GM19395 (cell line): ENCODE results near the gene ALS2.
"Not testable (repeated sequence)": the region's sequence is repeated elsewhere in the genome, so short reads cannot be mapped to it uniquely, and the experiment has no call there.

ENCODE experiments used
- ATAC-seq: cut with Tn5 transposase; IDR thresholded peaks from one replicate; pipeline ENCODE4 v1.9.1; 2021; ENCODE audit warnings: mild to moderate bottlenecking, moderate library complexity; ENCODE audit not compliant: unreplicated experiment

Gene ALS2

DNA sequence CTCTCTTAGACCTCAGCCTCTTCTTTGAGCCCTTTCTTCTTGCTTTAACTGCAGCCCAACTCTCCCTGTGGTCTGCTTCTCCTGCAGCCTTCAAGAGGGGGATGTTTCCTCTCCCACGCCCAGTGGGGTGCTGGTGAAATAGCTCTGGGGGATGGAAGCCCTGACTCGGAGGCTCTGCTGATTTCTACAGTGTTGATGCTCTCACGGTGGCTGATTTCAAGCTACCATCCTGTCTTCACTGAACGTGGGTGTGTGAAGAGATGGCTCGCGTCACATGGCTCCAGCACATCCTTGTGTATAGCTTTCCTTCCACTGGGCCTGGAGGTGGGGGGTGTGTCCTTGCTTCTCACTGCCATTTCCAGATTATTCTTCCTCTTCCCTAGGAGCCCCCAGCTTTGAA is 102.3 kb downstream of the ALS2 start:
- ATAC-seq, result no peak

DNA sequence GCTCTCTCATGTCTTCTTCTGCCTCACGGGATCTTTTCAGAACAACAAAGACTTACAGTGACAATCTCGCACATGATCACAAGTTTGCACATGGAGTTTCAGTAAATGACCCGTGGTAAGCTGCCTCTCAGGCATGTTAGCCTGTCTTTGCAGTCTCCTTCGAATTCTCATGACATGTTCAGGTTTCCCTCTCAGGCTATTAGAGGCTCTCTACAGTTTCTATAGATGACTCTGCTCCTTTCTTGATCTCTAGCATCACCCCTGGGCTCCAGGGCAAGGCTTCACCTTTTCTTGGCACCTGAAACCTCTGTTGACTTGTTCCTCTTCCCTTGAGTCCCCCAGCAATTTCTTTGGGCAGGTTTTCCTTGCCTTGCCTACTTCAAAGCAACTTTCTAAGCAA is 105.3 kb downstream of the ALS2 start:
- no peak for ATAC-seq

DNA sequence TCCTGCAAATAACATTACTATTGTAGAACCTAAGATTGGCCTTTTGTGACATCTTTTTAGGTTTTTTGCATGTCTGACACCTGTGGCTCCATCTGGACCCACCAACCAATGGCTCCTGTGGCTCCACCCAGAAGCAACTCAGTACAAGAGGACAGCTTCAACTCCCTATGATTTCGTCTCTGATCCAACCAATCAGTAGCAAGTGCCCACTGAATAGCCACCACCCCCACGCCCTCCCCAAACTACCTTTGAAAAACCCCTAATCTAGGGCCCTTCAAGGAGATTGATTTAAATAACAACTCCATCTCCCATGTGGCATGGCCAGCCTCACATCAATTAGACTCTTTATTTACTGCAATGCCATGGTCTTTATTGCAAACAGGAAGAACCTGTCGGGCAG is 105.9 kb downstream of the ALS2 start:
- ATAC-seq, result no peak

DNA sequence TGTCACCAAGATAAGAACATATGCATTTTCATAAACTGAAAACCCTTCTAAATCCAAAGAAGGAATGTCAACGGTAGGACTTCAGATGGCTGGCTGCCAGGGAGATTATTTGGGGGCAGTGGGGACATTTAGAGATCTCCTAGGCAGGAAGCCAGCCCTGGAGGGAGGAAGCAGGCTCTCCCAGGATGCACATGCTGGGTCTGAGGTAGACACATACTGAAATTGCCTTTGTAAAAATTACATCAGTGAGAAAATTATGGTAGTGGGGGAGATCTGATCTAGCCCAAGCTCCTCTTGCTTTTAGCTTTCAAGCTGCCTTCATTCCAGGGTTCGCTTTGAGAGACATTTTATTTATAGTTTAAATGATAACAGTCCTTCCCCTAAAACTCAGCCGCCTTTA is 106.4 kb downstream of the ALS2 start:
- no peak for ATAC-seq

DNA sequence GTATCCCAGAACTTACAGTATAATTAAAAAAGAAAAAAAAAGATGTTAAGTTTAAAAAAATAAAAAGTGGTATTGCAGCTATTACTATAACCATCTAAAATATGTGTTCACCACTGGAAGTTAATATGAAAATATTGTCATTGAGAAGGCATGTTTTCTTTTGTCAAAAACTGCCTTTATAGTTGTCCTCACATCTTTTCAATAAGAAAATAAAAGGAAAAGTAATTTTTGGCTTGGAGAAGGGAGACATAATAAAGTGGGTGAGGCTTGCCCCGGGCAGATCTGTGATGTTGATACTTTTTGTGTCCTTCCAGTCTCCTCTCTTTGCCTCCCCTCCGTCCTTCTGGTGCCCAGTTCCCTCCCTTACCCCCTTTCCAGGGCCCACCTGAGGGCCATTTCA is 107.2 kb downstream of the ALS2 start:
- ATAC-seq, result no peak

DNA sequence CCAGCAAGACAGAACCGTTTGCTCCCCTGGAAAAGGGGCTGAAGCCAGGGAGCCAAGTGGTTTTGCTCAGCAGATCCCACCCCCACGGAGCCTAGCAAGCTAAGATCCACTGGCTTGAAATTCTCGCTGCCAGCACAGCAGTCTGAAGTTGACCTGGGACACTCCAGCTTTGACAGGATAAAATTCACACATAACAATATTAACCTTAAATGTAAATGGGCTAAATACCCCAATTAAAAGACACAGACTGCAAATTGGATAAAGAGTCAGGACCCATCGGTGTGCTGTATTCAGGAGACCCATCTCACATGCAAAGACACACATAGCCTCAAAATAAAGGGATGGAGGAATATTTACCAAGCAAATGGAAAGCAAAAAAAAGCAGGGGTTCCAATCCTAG is 109.5 kb downstream of the ALS2 start:
- not testable (repeated sequence) for ATAC-seq

DNA sequence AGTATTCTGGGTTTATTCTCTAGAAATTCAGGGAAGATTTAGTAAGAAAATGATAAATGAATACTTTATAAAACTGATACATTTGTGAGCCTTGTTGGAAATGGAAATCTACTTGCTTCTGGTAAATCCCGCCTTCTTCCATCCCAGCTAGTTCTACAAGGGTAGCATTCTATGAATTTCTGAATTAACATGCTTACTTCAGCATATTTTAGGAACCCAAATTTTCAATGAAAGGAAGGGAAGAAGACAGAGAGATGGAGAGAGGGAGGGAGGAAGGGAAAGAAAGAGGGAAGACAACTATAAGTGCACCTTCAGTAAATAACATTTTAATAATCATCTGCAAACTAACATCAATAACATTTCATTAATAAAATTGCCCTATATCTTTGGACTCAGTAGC is 110.9 kb downstream of the ALS2 start:
- ATAC-seq, result no peak

DNA sequence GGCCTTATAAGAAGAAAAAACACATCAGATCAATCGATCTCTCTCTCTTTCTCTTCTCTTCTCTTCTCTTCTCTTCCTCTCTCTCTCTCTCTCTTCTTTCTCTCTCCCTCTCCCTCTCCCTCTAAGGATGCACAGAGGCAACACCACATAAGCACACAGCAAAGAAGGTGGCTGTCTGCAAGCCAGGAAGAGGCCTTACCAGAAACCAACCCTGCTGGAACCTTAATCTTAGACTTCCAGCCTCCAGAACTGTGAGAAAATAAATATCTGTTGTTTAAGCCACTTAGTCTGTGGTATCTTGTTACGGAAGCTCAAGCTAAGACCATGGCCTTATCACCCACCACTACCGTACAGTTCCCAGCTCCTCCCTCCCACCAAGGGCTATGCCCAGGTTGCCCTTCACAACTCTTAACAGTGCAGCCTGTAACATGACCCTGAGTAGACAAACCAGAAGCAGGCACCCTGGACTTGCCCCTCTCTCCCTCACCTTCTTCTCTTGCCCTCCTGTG is 112.3 kb downstream of the ALS2 start:
- no peak for ATAC-seq

DNA sequence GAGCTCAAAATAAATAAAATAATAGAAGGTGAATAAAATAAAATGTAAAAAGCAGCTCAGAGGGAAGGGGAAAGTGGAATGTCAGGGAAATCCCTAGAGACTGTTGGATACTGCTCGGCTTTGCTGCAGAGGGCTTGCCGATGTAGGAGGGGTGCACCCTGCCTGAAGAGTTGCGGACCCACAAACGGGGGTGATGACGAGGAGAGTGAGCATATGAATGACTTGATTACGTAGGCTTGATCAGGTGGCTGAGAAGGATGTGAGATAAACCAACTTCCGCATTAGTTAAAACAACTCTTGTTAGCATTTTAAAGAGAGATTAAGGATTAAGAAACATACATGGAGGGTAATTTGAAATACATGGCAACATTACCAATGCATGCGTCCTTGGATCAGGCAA is 116.4 kb downstream of the ALS2 start:
- ATAC-seq, result no peak

DNA sequence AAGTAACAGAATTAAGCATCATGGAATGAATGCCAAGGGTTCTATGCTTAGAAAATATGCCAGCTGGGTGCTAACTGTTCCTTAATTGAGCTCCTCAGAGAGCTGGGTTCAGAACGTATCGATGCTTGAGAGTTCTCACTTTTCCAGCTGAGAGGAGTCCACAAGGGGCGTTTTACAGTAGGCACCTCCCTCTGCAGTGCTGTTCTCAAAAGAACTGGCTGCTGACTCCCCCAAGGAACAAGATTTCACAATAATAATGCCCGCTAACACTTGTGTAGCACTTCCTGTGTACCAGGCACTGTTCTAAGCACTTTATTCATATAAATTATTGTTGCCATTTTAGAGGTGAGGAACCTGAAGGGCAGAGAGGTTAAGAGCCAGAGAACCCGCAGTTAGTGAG is 119.4 kb downstream of the ALS2 start:
- no peak for ATAC-seq

DNA sequence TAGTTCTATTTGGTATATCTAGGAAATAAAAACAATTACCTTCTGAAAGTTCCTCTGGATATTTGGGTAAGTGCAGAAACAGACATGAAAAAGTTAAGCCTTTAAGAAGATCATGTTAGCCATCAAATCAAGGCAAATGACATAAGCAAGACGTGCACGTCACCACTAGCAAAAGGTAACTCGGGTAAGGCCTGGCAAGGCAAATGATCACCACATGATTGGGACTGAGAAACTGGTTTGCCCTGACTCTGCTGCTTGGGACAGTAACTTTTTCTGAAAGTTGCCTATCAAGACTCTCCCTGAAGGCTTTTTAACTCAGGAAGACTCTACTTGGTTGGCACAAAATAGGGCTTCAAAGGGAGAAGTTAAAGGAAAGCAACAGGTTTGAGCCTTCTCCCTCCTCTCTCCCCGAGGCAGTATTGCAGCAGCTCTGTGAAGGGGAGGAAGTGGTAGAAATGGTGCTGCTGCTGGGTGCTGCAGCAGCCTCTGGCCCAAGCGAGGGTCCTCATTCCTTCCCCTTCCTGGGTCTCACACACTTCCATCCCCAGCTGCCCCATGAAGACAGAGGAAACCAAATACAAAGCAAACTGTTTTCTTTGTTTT is 120.3 kb downstream of the ALS2 start:
- ATAC-seq, result no peak

DNA sequence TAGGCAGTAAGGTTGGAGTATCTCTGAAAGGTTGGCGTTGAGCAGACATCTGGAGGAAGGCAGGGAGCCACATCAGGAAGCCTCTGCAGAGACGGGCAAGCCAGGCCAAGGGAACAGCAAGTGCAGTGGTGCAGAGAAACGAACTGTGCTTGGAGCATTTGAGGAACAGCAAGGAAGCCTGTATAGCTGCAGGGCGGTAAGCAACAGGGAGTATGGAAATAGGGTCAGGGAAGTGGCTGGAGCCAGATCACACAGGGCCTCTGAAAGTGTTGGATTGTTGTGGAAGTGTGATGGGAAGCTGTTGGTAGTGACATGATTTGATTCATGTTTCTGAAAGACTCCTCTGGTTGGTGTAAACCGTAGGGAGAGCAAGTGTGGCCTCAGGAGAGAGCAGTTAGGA is 124.0 kb downstream of the ALS2 start:
- ATAC-seq, result no peak

DNA sequence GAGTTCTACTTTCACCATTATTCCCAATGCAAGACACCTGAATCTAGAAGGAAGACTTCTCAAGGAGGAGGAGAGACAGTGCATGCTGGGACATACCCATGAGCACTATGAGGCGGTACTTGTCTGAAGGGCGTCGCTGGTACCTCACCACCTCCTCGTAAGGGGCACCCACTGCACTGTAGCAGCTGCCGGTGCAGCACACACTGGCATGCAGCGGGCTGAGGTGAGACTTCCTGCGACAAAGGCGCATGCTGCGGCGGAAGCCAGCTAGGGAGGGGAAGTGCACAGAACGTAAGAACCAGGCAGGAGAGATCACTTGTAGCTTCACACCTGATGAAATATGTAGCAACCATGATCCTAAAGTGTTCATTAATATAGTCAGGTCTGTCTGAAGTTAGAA is 124.6 kb downstream of the ALS2 start:
- ATAC-seq, result no peak

DNA sequence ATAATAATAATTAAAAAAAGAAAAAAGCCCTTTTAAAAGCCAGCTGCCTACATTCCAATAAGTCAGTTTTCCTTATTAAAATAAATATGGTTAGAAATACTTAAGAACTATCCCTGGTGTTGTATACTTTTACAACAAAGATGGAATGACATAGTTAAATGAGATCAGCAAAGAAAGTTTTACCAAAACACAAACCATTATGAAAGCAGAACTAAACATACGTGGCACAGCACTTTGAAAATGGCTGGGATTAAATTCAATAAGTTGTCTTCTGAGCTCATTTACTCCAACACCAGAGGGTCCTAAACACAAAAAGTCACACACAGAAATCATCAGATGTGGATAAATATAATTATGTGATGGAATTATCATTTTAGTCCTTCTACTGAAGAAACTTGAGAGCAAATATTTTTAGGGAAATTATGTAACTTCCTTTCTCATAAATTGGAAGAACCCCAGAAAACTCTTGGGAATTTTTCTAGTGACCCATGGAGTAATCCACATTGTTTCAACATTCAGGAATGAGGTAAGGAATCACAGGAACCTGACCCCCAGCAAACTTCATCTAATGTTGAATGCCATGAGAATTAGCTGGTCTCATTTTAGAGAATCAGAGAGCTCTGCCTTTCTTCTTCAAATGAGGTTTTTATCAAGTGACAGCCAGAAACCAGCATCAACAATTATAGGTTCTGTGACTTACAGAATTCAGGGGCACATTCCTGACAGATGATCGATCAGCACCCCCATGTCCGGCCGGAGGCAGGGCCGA is 125.9 kb downstream of the ALS2 start:
- no peak for ATAC-seq

DNA sequence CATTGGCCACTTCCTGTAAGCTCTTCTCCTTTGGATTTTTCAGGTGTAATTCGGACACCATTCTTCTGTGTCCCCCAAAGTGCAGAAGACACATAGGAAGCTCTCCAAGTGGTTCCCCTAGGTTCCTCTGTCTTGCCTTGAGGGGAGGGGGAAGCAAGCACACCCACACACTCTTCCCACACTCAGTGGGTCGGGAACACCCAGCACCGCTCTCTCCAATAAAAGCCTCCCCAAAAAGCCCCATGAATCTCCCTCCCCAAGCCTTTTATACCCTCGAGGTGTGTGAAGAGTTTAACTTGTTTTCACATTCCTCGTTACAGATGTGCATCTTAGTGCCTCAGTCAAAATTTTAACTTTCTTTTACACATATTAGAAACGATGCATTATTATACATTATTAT is 127.5 kb downstream of the ALS2 start:
- ATAC-seq, result no peak
